Inferior parietal cortex (tissue), 1 donor: Measurements from ENCODE around the gene SUSD3.
"Not testable (repeated sequence)": the region's sequence is repeated elsewhere in the genome, so short reads cannot be mapped to it uniquely, and the experiment has no call there.

Experiments
- DNase-seq: peaks from one replicate; pipeline ENCODE4 v3.0.0-alpha.2; 2016; ENCODE audit errors: extremely low spot score

Gene SUSD3

GRCh38 chr9:93092251-93092991 lies 33.9 kb downstream of the SUSD3 start:
- DNase-seq = no peak

DNA sequence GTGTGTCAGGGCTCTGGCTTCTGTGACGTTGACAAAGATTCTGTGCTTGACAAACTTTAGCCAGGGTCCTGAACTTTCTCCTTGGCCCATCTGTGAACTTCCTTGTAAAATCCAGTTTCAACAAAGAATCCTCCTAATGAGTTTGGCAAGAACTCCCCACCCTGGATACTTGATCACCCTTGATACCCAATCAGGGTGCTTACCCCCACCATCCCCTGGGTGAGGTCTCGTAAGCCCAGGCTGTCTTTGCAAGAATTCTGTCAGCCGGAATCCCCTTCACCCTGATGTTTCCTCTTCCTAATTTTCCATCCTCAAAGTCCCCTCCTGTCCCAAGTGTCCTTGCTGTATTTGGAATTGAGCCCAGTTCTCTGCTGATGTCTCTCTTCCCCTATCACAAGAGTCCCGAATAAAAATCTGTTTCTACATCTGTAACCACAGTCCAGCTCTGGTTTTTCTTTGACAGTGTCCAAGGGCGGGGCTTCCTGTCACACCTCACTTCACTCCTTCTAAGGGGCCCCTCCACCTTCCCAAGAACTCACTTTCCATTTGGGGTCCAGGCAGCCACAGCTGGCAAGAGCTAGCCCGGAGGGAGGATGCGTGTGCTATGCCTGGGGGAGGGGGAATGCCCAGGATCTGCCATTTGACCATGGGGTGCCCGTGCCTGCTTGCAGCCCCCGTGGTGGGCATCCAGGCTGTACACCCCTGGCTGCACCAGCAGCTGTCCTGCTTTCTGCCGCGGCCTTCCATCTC lies 34.8 kb downstream of the SUSD3 start:
- no peak for DNase-seq

- DNase-seq = no peak
Measured at GRCh38 chr9:93093877-93094657, 35.6 kb downstream of the SUSD3 start.

GRCh38 chr9:93094658-93095204 lies 36.2 kb downstream of the SUSD3 start:
- peak; percentile 15 for DNase-seq

DNA sequence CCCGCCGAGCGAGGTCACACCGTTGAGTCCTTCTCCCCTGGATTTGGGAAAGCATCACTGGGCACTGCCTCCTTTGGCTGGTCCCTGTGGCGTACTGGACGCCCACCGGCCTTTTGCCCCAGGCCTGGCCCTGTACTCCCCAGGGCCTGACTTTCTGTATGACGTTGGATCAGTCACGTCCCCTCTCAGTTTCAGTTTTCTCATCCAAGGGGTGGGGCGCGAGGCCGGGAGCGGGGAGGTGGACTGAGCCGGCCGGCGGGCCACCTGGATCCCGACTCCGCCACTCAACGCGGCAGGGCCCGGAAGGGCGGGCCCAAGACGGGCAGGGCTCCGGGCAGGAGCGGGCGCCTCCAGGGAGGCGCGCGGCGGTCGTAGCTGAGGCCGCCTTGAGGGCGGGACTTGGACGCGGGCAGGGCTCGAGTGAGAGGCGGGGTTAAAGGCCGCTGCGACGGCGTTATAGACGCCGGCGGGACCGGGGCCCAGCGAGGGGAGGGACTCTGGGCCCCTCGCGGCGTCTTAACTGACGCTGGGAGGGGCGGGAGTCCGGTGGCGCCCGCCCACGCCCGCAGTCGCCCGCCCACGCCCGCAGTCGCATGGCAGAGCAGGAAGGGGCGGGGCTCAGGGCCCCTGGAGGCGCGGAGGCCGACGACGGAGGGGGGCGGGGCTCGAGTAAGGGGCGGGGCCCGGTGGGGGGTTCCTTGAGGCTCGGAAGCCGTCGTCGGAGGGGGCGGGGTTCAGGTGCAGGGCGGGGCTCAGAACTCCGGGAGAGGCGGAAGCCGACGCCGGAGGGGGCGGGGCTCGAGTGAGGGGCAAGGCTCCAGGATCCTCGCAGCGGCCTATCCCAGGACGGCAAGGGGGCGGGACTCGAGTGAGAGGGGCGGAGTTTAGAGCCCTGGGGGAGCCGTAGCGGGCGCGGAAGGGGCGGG lies 37.0 kb downstream of the SUSD3 start:
- peak; percentile 97 for DNase-seq

DNA sequence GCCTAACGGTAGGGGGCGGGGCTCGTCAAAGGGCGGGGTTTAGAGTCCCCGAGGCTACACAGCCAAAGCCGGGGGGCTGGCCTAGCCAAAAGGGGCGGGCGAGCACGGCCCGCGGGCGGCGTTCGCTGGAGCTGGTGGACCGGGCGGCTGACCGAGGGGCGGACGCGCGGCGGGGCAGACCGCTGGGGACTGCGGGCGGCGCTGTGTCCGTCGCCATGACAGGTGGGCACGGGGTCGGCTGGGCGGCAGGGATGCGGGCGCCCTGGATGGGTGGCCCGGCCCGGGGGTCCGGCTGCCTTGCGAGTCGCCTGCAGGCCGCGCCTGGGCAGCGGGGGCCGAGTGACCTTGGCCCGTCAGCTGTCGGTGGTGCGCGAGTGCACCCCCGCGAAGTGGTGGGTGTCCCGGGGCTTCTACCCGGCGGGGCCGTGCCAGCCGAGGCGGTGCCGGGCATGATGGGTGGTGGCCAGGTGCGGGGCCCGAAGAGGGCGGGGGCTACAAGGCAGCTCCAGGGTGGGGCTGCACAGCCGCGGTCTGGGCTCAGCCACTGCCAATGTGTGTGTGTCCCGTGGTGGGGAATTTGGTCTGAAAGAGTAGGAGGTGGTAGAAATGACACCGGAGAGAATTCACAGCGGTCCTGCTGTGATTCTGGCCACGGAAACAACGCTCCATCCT lies 37.8 kb downstream of the SUSD3 start, which contains the start of gene CARD19:
TSS of gene CARD19 (plus strand) at position 87 of the 672 bp plus-strand sequence. CDS start at position 216, 129 bp downstream.
- DNase-seq = no peak

DNA sequence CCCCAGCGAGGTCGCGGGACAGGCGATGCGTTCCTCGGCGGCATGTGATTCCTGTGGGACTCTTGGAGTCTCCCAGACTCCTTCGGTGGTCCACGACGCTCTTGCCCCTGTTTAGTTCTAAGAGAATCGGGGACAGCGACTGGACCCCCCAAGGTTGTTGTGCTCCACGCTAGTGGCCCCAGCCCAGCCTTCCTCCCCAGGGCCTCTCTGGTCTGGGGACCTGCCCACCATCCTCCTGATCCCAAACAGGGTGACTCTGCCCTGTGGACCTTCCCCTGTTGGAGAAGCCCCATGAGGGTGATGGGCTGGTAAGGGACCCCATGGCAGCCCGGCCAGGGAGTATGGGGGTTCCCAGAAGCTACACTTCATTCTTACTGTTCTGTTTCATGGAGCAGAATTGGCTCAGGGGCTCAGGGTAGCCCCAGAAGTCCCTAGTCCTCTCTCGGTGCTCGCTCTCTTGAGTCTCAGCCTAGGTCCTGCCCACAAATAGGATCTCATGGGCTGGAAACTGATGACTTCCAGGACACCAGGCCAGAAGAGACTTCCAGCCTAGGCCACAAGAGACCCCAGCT lies 38.4 kb downstream of the SUSD3 start:
- DNase-seq = peak; percentile 17

DNA sequence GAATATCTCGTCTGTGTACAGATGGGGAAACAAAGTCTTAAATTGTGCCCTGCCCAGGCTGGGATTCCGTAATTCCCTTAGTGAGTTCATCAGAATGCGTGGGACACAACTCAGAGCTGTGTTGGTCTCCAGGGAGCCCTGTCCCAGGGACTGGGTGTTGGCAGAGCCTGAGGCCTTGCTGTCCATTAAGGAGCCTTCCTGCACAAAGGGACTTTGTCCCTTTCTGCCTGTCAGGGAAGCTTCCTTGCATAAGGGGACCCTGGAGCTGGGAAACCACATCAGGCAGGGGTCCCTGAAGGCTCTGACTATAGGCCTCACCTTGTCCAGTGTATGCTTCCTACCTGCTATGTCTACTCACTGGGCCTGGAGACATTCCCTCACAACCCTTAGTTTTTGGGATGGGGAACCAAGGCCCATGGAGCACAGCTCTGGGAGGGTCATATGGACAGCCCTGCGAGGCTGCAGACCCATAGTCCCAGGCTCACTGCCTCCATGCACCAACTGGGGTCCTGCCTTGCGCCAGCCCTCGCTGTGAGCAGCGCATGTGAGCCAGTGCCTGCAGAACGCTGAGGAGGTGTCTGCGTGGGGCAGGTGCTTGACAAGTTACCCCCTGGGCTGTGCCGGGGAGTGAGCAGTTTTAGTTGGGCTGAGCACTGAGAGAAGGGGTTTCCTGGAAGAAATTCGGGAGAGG lies 39.2 kb downstream of the SUSD3 start:
- DNase-seq = peak; percentile 40

DNA sequence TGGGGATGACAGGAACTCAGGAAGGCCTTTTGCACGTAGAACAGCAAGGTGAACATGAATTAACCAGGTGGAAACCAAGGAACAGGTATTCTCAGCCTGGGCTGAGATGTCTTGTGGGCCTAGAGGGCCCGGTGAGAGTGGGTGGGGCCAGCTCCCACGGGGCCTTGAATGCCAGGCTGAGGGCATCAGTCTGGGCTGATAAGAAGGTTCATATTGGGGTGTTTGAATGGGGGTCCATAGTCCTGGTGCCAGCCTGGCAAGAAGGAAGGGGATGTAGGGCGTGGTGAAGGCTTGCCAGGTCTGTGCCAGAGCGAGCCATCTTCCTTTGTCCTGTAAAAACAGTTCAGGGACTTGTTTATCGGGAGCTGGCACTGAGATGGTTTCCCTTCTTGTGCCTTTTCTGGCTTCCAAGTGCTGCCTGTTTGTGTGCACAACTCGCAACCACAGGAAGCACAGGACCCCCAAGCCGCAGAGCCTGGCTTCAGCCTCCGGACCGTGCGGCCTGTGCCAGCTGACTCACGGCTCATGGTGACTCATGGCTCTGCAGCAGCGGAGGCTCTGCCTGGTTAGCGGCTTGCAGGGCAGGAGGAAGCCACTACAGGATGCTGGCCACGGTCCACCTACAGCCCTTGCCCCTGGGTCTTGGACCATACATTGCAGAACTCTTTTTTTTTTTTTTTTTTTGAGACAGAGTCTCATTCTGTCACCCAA lies 39.9 kb downstream of the SUSD3 start:
- peak; percentile 74 for DNase-seq

GRCh38 chr9:93099551-93100275 lies 41.2 kb downstream of the SUSD3 start:
- no peak for DNase-seq

- no peak for DNase-seq
Measured at GRCh38 chr9:93100276-93100636, 41.8 kb downstream of the SUSD3 start.

- DNase-seq = not testable (repeated sequence)
Measured at GRCh38 chr9:93101086-93101485, 42.6 kb downstream of the SUSD3 start.

- no peak for DNase-seq
Measured at GRCh38 chr9:93105620-93106019, 47.1 kb downstream of the SUSD3 start.

- no peak for DNase-seq
Measured at GRCh38 chr9:93107151-93107824, 48.8 kb downstream of the SUSD3 start.

DNA sequence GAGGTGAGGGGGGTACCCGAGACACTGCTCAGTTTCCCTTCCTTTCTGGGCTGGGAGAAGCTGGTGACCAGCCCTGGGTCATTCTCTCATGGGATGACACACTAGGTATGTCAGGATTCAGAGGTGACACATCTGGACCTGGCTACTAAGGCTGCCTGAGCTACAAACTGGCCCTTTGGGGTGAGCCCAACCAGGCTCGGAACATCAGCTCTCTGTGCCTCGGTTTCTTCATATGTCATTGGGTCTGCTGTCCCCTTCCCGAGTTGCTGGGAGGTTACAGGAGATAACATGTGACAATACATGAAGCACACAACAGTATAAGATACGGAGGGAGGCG lies 49.3 kb downstream of the SUSD3 start:
- DNase-seq = no peak

DNA sequence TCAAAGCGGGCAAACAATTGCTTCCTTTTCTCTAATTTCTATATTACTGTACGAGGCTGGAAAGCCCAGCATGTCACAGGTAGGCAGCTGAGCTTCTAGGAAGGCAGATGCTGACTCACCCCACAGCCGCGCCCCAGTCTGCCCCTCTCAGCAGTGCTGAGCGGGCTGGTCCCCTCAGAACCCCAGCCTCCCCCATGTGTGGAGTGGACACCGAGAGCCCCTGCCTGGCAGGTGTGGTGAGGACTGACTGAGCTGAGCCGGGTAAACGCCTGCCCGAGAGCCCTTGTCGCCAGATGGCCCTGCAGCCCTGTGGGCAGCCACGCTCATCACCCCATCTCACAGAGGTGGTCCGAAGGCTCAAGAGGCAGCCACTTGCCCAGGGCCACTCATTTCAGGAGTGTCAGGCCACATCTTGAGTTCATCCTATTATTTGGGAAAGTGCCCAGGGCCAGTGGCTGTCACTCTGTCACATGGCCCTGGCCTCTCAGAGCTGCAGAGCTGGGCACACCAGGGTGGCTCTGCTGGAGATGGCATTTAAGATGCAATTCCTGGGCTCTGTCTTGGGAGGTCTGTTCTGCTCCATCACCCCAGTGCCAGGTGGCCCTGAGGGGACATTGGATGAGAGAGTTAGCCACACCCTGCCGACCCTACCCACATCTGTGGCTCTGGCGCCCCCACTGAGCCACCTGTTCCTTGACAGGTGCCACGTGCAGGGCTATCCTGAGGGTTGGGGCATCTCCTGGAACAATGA lies 50.0 kb downstream of the SUSD3 start:
- DNase-seq = no peak

GRCh38 chr9:93110311-93110855 lies 51.9 kb downstream of the SUSD3 start:
- no peak for DNase-seq
